Tibial nerve (tissue), 3 donors: Measurements from ENCODE around the gene TMEM168.

ENCODE experiments used
- CTCF ChIP-seq, 5 experiments: fragments of 200-600 bp in 3 of 5; fragments of 450-650 bp in 2 of 5; sonication (generic) in 3 of 5; IDR thresholded peaks; one replicate each; pipeline ENCODE4 v1.5.1; 2016 to 2019; ENCODE audit warnings: antibody characterized with exemption in 5 of 5, mild to moderate bottlenecking in 3 of 5, moderate library complexity in 2 of 5
- POLR2A ChIP-seq, 2 donors: fragments of 450-650 bp; IDR thresholded peaks; one replicate each; pipeline ENCODE4 v1.6.1; 2017; ENCODE audit warnings: antibody characterized with exemption in 2 of 2, mild to moderate bottlenecking in 2 of 2, moderate library complexity in 2 of 2

GRCh38 chr7:112819536-112819935 is 29.3 kb upstream of the TMEM168 start:
- TF ChIP-seq CTCF (IDR thresholded peaks at IDR 0.05) = no peak
- no peak for TF ChIP-seq POLR2A (IDR thresholded peaks at IDR 0.05)
